D341Med (cell line): ENCODE measurements around the gene APBB2.

Experiments used
- DNase-seq: peaks from one replicate; pipeline ENCODE4 v3.0.0; 2012; ENCODE audit warnings: low spot score

The APBB2 gene

DNA sequence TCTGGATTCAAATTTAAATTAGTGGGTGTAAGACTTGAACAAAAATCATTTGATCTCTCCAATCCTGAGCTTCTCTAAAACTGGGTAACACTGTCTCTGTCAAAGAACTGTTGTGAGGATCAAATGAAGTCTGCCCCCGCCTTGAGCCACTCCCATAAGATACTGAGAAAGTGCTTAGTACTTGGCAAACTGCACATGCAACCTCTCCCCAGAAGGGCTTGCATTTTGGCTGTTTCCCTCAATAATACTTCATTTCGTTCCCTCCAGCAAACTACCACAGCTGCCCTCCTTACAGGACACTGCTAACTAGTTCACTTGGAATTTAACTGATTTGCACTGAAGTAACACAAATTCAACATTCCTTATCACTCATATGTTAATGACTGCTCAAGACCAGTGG lies 79.8 kb downstream of the APBB2 start:
- no peak for DNase-seq

DNA sequence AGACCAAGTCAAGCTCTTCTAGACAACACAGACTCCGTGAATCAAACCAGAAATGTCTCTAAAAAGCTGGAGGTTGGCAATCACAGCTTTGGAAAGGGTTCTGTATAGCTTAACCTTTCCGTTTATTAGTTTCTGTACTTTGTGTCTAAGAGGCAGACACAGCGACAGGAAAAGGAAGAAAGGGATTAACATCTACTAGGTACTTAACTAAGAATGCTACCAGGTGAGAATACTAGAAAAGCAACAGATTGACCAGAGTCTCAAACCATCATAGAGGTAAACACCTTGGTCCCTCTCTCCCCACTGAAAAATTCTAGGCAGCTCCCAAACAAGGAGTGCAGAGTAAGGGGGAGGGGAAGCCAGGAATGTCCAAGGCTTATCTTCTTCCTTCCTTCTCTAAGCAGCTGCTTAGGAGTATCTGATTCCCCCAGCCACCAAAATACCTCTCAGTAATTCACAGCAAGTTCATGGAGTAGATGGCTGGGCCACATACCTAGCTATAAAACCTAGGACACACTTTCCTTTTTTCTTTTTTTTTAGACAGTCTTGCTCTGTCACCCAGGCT lies 80.8 kb downstream of the APBB2 start:
- DNase-seq, result no peak

DNA sequence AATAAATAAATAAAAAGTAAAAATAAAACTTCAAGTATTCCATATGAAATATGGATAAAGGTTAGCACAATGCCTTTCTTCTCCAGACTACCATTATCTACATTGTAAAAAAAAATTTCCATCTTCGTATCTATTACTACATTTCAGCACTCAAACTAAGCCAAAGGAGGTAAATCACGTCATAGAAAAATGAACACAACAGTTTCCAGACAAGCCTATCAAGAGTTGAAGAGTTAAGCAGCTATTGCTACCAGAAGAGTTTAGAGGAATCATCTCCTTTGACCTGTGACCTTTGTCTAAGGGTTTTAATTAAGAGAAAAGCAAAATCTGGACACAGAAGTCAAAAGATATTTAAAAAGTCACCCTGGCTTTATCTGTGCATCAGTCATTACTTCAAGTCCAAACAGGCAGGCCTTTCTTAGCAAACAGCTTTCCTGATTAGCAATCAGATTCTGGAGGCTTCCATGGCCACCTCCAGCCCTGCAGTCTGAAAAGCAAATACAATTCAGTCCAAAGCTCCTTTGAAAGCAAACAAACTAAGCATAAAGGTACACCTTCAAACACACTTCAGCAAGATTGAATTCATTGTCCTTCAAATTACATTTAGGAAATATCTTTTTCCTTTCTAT lies 82.2 kb downstream of the APBB2 start:
- DNase-seq, result no peak

DNA sequence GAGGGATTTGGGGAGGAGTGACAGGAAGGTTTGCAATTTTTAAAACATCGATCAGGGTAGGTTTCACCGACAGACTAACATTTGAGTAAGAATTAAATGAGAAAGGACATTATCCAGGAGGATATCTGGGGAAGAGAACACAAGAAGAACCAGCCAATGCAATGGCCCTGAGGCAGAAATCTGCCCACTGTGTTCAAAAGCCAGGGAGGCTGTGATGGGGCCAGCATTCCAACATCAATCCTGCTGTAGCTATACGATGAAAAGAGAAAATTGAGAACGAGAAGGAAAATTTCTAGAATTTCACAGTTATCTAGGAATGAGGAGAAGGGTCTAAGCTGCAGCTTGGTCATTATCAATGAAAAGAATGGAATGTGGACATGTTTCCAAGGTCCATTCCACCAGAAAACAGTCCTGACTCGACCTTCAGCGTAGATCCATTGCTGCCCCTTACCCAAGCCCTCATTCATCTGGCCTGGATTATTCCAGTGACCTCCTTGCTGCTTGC lies 84.4 kb downstream of the APBB2 start:
- no peak for DNase-seq

DNA sequence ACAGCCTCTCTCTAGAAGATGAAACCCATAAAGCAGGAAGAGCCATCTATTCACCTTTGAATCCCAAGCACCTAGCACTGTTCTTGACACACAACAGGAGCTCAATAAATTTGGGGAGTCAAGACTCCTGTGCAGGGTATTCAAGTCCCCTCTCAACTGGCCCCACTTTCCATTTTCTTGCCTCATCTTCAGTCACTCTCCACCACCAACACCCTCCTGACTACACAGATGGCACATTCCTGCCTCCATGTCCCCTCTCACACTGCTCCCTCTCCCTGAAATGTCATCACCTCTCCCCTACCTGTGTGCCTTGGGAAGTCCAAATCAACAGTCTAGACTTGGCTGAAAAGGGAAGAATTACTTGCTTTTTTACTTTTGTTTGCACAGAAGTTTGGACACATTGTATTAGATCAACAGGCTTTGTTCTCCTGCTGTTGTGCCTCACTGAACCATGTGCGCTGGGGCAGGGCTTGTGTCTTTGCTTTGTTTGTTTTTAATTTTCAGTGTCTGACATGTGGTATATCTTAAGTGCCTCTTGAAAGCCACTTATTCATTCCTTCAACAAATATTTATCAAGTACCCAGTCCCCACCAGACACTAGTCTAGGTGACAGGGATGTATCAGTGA lies 85.1 kb downstream of the APBB2 start:
- DNase-seq, result no peak

DNA sequence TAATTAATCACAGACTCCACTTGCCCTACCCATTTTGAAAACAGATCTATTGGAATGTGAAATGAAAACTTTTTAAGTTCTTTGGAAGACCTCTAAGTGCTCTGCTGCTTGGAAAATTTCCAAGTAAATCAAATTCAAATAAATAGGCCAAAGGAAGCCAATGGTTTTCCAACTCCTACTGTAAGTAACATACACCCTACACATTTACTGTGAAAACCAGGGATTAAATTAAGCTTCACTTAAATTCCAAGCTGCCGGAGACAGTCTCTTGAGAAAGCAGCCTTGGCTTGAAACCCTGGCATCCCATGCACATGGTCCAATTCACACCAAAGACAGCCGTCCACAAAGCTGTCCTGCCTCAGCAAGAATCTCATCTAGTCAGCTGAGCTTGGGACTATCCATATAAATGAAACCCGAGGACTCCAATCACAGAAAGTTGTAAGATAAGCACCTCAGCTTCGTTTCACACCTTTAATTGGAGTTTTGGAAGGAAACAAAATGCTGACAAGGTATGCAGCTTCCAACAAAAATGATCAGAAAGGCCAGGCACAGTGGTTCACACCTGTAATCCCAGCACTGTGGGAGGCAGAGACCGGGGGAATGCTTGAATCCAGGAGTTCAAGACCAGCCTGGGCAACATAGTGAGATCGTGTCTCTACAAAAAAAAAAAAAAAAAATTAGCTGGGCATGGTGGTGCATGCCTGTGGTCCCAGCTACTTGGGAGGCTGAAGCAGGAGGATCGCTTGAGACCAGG lies 88.6 kb downstream of the APBB2 start:
- no peak for DNase-seq

DNA sequence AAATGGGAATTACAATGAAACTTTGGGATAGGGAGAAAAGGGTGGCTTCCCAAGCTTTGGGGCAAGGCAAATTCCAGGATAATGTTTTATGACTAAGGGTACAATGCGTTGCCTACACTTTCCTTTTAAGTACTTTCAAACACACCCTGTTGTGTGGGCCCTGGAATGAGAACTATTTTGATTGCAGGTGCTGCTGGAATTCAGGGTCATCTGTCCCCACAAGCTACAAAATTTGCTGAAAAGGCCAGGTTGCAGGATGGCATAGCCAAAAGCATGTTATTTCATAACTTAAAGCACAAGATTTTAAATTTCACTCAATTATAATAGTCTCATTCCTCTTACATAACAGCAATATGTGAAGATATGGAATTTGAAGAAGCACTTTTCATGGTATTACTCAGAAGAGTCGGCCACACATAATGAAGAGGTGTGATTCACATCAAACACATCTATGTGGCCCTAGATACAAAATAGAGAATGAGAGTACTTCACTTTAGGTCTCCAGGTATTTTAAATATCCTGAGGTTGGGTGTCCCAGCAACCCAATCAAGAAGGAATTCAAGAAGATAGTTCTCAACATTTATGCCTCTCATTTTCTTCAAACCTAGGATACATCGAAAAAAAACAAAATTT lies 89.3 kb downstream of the APBB2 start:
- no peak for DNase-seq

DNA sequence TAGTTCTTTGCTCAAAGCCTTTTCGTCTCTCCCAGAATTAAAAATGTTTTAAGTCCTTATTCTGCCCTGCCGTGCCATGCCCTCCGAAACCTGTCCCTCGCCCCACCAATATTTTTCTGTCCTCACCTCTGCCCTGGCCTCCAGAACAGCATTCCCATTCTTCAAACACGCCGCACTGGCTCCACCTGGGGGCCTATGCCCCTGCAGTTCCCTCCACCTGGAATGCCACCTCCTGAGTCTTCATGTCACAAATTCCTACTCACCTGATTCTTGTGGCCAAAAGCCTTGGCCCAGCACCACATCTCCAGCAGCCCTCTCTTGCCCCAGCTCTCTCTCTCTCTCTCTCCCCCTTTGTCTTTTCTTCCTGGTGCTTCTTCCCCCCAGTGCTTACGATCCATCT lies 91.6 kb downstream of the APBB2 start:
- DNase-seq, result no peak

DNA sequence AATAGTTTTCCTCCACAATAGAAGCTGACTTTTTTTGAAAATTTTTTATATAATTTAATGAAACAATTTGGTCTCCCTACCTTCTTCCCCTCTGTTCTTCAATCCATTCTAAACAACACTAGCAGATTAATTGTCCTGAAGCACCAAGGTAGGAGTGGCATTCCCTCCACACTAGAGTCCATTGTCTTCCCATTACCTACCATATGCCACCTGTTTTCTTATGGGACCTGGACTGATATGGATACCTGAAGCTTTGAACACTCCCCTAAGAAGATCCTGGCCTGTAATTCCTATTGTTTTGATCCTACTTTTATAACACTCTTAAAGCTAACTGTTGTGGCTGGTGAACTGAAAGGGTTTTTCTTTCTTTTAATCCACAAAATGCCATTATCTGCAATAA lies 92.0 kb downstream of the APBB2 start:
- DNase-seq, result no peak

DNA sequence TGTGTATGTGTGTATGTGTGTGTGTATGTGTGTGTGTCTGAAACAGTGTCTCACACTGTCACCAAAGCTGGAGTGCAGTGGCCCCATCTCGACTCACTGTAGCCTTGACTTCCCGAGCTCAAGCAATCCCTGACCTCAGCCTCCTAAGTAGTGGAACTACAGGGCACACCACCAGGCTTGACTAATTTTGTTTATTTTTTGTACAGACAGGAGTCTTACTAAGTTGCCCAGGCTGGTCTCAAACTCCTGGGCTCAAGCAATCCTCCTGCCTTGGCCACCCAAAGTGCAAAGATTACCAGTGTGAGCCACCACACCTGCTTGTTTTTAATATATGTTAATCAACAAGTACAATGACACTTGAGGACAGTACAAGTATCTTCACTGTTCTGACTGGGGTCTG lies 92.4 kb downstream of the APBB2 start:
- no peak for DNase-seq

DNA sequence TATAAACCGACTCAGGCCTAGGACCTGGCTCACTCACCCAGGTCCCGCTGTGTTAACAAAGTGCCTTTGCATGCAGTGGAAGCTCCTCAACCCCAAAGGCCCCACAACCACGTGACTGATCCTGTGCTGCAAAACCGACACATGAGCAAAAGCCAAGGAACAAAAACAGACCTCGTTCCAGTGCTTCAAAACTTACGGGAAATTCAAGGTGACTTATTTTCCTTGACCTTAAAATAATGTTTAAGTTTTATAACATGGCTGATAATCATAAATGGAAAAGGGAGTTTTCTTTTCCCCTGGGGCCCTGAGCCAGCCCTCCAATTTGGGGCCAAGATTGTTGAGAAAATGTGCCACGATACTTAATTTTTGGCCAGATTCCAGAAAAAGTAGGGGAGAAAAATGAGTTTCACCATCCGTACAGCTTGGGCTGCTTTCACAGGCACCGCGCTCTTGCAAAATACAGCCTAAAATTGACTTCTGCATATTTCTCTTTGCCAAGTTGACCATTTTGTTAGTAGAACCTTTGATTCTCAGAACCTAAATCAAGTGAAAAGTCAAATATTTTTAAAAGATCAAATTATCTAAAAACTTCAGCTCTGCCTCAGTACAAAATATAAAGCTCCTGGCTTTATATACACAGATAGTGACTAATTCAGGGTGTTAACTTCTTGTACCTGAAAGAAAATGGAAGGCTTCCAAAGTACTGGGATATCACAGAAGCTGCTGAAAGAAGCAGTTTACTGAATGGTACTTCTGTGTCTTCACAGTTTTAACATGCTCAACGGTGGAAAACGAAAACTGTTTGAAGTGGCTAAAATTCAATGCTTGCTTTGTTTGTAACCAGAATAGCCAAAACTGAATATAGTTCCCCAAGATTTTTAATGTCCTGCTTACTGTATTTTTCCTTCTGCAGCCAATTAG lies 93.8 kb downstream of the APBB2 start:
- DNase-seq, result no peak

DNA sequence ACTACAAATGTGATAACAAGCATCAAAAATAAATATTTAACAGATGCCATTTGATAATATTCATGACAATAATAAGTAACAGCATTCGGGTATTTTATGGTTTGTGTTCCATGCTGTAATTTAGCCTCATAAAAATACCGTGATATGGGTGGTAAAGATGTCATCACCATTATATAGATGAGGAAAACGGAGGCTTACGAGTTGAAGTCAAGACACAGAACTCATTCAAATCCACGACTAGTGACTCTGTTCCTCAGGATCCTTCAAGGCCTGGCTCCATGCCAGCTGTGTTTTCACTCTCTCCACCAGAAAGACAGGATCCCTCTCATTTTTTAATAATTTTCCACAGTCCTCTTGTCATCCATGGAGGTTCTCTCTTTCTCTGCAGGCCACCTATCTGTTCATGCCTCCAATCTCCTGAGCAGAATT lies 94.5 kb downstream of the APBB2 start:
- DNase-seq, result no peak

DNA sequence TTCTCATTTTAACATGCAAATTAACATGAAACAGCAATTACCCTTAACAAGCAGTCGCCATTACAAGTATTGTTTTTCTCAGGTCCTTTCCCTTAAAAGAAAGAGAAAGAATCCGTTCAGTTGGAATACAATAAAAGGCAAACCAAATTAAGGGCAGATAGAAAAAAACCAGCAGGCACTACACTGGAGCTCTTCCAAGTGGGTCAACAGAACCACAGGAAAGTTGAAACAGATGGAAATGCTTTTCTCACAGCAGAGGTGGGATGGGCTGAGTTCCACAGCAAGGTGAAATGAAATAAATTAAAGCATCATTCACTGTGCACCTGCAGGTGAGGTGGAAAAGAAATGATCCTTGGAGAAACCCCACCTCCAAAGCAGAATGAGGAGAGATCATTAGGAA lies 102.6 kb downstream of the APBB2 start:
- DNase-seq, result no peak

DNA sequence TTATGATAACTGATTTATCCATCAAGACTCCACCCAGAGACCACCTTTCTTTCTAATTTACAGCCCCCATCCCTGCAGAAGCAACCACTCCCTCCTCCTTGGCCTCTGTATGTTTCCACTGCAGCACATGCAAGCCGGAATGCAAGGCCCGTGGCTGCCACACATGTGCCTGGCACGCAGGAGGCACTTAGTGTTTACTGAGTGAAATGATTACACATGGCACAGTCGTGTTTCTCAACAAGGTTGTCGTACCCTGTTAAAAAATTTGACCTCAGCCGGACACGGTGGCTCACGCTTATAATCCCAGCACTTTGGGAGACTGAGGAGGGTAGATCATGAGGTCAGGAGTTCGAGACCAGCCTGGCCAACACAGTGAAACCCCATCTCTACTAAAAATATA lies 104.3 kb downstream of the APBB2 start:
- no peak for DNase-seq

DNA sequence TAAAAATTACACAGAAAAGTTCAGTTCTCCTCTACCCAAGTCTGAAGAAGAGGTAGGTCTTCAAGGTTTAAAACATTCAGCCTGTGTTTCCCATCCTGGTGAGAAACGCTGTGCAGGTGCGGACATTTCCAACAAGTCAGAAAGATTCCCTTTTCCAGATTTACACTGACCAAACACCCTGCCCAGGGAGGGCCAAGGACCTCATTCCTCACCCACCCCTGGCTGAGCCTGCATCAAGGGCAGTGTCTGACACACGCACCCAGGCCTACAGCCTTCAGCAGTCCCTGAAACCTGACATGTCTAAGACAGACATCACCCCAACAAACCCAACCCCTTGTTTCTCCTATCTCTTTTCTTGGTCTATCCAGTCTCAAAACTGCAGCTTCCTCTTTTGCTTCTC lies 105.9 kb downstream of the APBB2 start:
- DNase-seq, result no peak

DNA sequence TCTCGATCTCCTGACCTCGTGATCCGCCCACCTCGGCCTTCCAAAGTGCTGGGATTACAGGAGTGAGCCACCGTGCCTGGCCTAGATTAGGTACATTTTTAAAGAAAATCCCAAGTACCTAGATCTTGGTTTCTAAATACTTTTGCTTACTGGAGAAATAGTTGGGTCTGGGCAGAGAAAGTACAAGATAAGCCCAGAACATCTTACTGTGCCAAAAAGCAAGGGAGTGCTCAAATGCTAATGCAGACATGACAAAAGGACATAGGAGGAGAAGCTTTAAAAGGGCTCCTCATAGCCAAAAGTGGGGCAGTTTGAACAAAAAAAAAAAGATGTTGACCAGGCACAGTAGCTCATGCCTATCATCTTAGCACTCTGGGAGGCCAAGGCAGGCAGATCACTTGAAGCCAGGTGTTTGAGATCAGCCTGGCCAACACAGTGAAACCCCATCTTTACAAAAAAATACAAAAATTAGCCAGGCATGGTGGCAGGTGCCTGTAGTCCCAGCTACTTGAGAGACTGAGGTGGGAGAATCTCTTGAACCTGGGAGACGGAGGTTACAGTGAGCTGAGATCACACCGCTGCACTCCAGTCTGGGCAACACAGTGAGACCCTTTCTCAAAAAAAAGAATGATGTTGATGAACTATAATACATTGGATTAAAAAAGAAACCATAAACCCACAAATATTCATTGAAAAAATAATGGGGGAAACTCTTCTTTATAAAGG lies 107.5 kb downstream of the APBB2 start:
- no peak for DNase-seq

DNA sequence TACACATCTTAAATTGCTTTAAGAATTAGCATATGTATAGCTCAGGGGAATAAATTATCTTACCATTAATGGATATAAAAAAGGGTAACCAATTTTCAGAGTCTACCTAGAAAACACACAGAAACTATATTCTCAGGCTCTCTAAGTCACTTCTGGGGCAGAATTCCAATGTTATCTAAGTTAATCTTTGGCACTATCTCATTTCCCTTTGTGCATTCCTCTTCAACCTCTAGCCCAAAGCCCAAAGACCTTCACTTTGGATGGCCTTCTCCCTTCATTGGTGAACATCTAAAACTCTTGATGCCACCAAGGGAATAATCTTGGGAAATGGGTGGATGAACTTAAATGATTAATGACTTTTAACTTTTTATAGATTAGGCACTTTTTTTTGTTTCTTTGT lies 108.3 kb downstream of the APBB2 start:
- no peak for DNase-seq

DNA sequence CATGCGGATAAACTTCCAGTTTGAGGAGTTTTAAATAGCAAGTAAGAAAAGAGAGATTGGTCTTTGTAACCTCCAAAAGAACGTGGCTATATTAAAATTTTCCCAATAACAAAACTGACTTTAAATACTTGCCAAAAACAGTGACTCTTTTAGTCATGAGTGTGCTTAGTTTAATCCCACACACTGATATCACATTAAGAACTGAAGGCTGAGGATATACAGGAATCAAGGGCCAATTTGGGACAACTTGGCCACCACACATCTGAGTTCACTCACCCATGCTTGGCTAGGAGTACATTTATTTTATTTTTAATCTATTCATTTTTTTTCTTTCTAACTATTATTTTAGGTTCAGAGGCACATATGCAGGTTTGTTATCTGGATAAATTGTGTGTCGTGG lies 110.2 kb downstream of the APBB2 start:
- DNase-seq, result no peak

DNA sequence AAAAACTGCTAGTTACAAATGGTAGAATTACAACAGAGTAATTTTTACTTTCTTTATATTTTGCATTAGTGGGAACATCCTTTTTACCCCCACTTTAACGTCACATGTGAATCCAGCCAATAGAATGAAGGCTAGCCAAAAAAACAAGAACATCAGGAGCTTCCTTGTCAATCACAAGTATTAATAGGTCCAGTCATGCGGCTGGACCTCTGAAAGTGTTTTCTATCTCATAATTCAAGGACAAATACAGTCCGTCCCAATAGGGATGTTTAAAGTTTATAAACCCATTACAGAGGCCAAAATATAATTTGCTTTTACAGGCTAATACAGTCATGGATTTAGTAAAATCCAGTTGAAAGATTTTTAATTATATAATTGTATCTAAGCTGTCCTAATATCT lies 110.7 kb downstream of the APBB2 start:
- no peak for DNase-seq

DNA sequence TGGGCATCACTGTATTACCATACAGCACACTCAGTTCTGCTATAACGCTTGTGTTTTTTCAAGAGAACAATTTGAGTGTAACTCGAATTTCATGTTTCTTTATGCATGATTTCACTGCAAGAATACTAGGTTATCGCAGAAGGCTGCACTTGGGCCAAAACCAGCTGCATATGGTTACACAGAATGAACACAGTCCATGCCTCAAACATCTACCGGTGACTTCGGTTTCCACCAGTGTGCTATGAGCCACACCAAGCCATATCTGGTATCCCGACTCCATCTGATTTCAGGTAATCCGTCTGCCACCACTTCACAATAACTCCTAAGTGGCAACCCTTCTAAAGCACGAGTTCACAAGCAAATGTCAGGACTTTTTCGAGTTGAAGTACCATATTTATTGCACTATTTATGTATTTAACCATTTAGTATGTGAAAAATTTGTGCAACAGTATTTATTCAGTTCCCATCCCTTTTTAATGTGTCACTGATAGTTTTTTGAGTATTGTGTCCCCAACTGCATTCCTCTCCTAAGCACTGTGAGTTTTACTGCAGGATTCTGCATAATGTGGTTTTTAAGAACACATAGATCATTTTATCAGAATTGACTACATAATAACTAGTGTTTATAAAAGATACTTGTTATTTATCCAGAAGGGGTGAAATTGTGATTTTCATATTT lies 111.8 kb downstream of the APBB2 start:
- DNase-seq, result no peak
